Tibial nerve (tissue), 4 donors: Measurements from ENCODE around the gene GMPPB. TPM values are rescaled to one million over a fixed set of nuclear protein-coding genes. Genes with fewer than 3 reads are reported as not detected.

Experiments
- DNase-seq, 2 donors: peaks; one replicate each; pipeline ENCODE4 v3.0.0-alpha.2; 2019; ENCODE audit warnings: low spot score in 2 of 2
- H3K27ac ChIP-seq, 4 donors: fragments of 200-600 bp; sonication (generic) in 3 of 4; one replicate each; pipeline ENCODE4 v1.5.1; 2017 to 2019; ENCODE audit warnings: mild to moderate bottlenecking in 1 of 4
- H3K27me3 ChIP-seq, 2 donors: fragments of 200-600 bp; sonication (generic) in 1 of 2; one replicate each; pipeline versions ENCODE4 v1.5.1 to v1.6.0; 2017 to 2019
- H3K36me3 ChIP-seq, 3 donors: fragments of 200-600 bp; sonication (generic); one replicate each; pipeline ENCODE4 v1.5.1; 2018 to 2019
- H3K4me1 ChIP-seq, 4 donors: fragments of 200-600 bp; sonication (generic) in 3 of 4; one replicate each; pipeline ENCODE4 v1.5.1; 2017 to 2019
- H3K4me3 ChIP-seq, 4 donors: fragments of 200-600 bp; sonication (generic) in 3 of 4; one replicate each; pipeline ENCODE4 v1.5.1; 2017 to 2019; ENCODE audit warnings: mild to moderate bottlenecking in 1 of 4, moderate library complexity in 1 of 4
- H3K9me3 ChIP-seq, 4 donors: fragments of 200-600 bp; sonication (generic) in 3 of 4; one replicate each; pipeline ENCODE4 v1.5.1; 2017 to 2019
- EP300 ChIP-seq, 2 donors: sonication (generic); formaldehyde crosslinking; IDR thresholded peaks; one replicate each; pipeline ENCODE4 v1.6.1; 2017; ENCODE audit warnings: antibody characterized with exemption in 2 of 2, mild to moderate bottlenecking in 1 of 2
- POLR2A ChIP-seq, 2 donors: fragments of 450-650 bp; IDR thresholded peaks; one replicate each; pipeline ENCODE4 v1.6.1; 2017; ENCODE audit warnings: antibody characterized with exemption in 2 of 2, mild to moderate bottlenecking in 2 of 2, moderate library complexity in 2 of 2
- WGBS, 2 donors: methylation state at CpG; one replicate each; pipeline ENCODE4 v1.1.5; 2018; 5-methylcytosine and 5-hydroxymethylcytosine counted together
- total RNA-seq, 4 donors: library from RNA; depleted of rRNA; stranded (reverse); fragments of >200 nt; gene quantifications; one replicate each; pipeline ENCODE4 v1.1.0, GENCODE V29; 2016
- TF ChIP-seq, protein P1 (sequence below), 5 experiments: fragments of 200-600 bp in 3 of 5; fragments of 450-650 bp in 2 of 5; sonication (generic) in 3 of 5; IDR thresholded peaks; one replicate each; pipeline ENCODE4 v1.5.1; 2016 to 2019; ENCODE audit warnings: antibody characterized with exemption in 5 of 5, mild to moderate bottlenecking in 3 of 5, moderate library complexity in 2 of 5

GMPPB gene
- 10 to 100 TPM; 17.3 to 31.4 (median 25.3) TPM for total RNA-seq

DNA sequence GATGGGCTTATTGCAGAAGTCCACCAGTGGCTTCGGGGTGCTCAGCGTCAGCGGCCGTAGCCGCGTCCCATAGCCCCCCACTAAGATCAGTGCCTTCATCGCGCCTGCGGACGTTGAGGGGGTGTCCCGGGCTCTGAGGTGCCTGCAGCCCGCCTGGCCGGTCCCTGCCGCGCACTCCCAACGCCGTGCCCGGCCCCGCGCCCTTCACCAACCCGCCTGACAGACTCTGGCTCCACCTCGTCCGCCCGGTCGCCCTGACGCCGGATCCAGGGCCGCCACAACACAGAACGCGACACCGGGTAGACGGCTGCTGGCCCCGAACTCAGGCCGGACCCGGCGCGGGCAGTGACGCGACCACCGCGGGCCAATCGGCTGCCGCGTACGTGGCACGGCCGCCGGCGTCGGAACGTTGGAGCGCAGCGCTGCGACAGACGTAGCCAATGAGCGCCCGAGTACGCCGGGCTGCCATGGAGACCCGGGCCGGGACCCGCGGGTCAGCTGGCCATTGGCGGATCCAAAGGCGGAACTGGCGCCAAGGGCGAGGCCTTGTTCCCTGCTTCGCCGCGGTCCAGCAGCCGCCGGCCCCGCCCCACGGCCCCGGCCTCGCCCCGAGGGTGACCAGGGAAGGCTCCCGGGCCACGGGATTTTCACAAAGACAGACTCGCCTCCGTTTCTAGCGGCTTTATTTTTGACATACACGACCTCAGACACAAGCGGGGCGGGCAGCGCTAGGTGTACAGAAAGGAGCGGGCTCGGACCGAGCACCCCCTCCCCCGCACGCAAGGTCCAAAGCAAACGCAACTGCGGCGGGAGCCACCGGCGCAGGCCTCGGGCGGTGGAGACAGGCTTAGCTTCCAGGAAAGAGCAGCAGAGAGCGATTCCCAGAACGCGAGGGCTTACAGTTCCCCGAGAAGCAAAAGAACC lies at the start of gene GMPPB:
Gene GMPPB, minus strand, starts transcription at position 324 of the 924 bp plus-strand sequence. Its CDS starts 225 bp downstream, at position 99.
- H3K36me3 ChIP-seq, result peaks cover 0 to 58% (median 0%) of the 10 kb centered on the region in 3 donors
- peak within 1 kb of the TSS; percentile 74 to 98 (median 94) for H3K4me3 ChIP-seq
- H3K9me3 ChIP-seq, result no peaks in the 10 kb centered on the region
- peak; percentile 90 to 94 for DNase-seq
- peak within 1 kb of the TSS; percentile 77 to 96 (median 92) for H3K27ac ChIP-seq
- H3K4me1 ChIP-seq, result peaks cover 0 to 47% (median 21%) of the 10 kb centered on the region in 4 donors
- TF ChIP-seq, protein P1, sequence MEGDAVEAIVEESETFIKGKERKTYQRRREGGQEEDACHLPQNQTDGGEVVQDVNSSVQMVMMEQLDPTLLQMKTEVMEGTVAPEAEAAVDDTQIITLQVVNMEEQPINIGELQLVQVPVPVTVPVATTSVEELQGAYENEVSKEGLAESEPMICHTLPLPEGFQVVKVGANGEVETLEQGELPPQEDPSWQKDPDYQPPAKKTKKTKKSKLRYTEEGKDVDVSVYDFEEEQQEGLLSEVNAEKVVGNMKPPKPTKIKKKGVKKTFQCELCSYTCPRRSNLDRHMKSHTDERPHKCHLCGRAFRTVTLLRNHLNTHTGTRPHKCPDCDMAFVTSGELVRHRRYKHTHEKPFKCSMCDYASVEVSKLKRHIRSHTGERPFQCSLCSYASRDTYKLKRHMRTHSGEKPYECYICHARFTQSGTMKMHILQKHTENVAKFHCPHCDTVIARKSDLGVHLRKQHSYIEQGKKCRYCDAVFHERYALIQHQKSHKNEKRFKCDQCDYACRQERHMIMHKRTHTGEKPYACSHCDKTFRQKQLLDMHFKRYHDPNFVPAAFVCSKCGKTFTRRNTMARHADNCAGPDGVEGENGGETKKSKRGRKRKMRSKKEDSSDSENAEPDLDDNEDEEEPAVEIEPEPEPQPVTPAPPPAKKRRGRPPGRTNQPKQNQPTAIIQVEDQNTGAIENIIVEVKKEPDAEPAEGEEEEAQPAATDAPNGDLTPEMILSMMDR (IDR thresholded peaks at IDR 0.05), result peak in 1 of 5 experiments; percentile 41
- TF ChIP-seq EP300 (IDR thresholded peaks at IDR 0.05) (peak; percentile 67 to 82), POLR2A (IDR thresholded peaks at IDR 0.05) (peak; percentile 9 to 63)
- 0 to 1% methylated on average over 22 to 31 of the region's 102 CpGs for whole genome bisulfite sequencing, 2 donors
- H3K27me3 ChIP-seq, result no peaks in the 10 kb centered on the region

DNA sequence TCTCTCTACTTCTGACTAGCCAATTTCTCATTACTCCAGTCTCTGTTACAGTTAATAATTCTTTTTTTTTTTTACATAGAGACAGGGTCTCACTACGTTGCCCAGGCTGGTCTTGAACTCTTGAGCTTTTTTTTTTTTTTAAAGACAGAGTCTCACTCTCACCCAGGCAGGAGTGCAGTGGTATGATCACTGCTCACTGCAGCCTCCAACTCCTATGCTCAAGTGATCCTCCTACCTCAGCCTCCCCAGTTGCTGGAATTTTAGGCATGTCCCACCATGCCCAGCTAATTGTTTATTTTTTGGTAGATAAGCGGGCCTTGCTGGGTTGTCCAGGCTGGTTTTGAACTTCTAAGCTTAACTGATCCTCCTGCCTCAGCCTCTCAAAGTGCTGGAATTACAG lies 49.0 kb upstream of the GMPPB start:
- Histone ChIP-seq H3K36me3 (peaks cover 0 to 23% (median 5%) of the 10 kb centered on the region in 3 donors), H3K4me3 (no peak overlapping the region), H3K4me1 (peaks cover 0 to 47% (median 5%) of the 10 kb centered on the region in 4 donors), H3K27me3 (no peaks in the 10 kb centered on the region), H3K27ac (no peak overlapping the region), H3K9me3 (no peaks in the 10 kb centered on the region)
- no peak for DNase-seq
- TF ChIP-seq EP300 (IDR thresholded peaks at IDR 0.05) (no peak), POLR2A (IDR thresholded peaks at IDR 0.05) (no peak)
- TF ChIP-seq, protein P1 (IDR thresholded peaks at IDR 0.05), result no peak
- WGBS, 2 donors, result 89 to 95% methylated on average over 2 of the region's 2 CpGs

DNA sequence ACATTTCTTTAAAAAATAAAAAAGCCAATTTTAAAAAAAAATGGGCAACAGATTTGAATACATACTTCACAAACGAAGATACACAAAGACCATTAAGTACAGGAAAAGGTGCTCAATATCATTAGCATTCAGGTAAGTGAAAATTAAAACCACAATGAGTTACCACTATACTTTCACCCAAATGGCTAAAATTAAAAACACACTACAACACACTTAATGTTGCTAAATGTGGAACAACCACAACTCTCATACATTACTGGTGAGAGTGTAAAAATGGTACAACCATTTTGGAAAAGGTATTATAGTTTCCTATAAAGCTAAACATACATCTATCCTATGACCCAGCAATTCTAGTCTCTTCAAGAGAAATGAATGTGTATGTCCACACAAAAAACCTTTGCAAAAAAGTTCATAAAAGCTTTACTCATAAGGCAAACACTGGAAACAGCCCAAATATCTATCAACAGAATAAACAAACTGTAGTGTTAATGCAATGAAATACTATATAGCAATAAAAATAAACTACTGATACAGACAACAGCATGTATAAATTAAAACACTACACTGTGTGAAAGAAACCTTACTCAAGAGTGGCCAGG lies 47.7 kb upstream of the GMPPB start:
- no peak for DNase-seq
- Histone ChIP-seq H3K4me3 (no peak overlapping the region), H3K9me3 (no peaks in the 10 kb centered on the region), H3K4me1 (peaks cover 0 to 47% (median 5%) of the 10 kb centered on the region in 4 donors), H3K27me3 (no peaks in the 10 kb centered on the region), H3K27ac (no peak overlapping the region), H3K36me3 (peaks cover 0 to 12% (median 0%) of the 10 kb centered on the region in 3 donors)
- no peak for TF ChIP-seq EP300 (IDR thresholded peaks at IDR 0.05)
- TF ChIP-seq, protein P1 (IDR thresholded peaks at IDR 0.05), result no peak
- no peak for TF ChIP-seq POLR2A (IDR thresholded peaks at IDR 0.05)
- 63 to 68% methylated on average over 1 of the region's 1 CpG for WGBS, 2 donors

DNA sequence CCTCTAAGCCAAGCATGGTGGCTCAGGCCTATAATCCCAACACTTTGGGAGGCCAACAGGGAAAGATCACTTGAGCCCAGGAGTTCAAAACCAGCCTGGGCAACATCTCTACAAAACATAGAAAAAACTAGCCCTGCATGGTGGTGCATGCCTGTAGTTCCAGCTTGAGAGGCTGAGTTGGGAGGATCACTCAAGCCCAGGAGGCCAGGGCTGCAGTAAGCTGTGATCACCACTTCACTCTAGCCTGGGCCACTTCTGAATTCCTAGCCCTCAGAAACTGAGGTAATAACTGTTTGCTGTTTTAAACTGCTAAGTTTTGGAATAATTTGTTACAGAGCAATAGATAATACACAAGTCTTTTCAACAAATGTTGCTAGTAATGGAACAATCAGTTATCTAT lies 46.2 kb upstream of the GMPPB start:
- Histone ChIP-seq H3K36me3 (peaks cover 0 to 4% (median 0%) of the 10 kb centered on the region in 3 donors), H3K9me3 (no peaks in the 10 kb centered on the region), H3K4me3 (no peak overlapping the region), H3K4me1 (peaks cover 0 to 34% (median 5%) of the 10 kb centered on the region in 4 donors), H3K27me3 (no peaks in the 10 kb centered on the region), H3K27ac (no peak overlapping the region)
- TF ChIP-seq EP300 (IDR thresholded peaks at IDR 0.05) (no peak), POLR2A (IDR thresholded peaks at IDR 0.05) (no peak)
- TF ChIP-seq, protein P1 (IDR thresholded peaks at IDR 0.05), result no peak
- DNase-seq, result no peak
